DND-41 (cell line): ENCODE measurements around the gene SLC5A6.

Experiments
- CTCF ChIP-seq: IDR thresholded peaks from 2 replicates; pipeline ENCODE4 v1.5.1; 2012; ENCODE audit warnings: borderline replicate concordance, low read length, moderate library complexity, mild to moderate bottlenecking; ENCODE audit not compliant: poor library complexity, severe bottlenecking; ENCODE audit errors: extremely low read depth
- EZH2 ChIP-seq: IDR thresholded peaks from 3 replicates; pipeline ENCODE4 v1.6.1; 2012; ENCODE audit warnings: borderline replicate concordance, low read depth, mild to moderate bottlenecking, moderate library complexity, low read length, inconsistent platforms; ENCODE audit not compliant: severe bottlenecking

GRCh38 chr2:27162151-27163121, 49.6 kb downstream of the SLC5A6 start:
- TF ChIP-seq CTCF (no peak), EZH2 (no peak)
